ENCODE measurements around the gene TNRC6C. TPM values are rescaled to one million over a fixed set of nuclear protein-coding genes. Genes with fewer than 3 reads are reported as not detected.

TNRC6C gene
- total and polyA plus RNA-seq, 2 of the 13 experiments (the other 11 are each of a cell fraction or from before 2014, with no cell fraction given) = 0.66 to 4.9 TPM

GRCh38 chr17:77935121-77935571, 23.4 kb upstream of the TNRC6C start:
- no TSS peak for BruUV-seq (replicated peaks)
- CTCF ChIA-PET (ENCODE audit: low intra/inter-chr PET ratio, low total read pairs) = no interaction called here
- TF ChIP-seq ZNF644 (CRISPR knock-in tag; IDR thresholded peaks at IDR 0.05; ENCODE audit: low read depth) (no peak), KMT2B (CRISPR knock-in tag; IDR thresholded peaks at IDR 0.05) (no peak), PHF21A (CRISPR knock-in tag; IDR thresholded peaks at IDR 0.05) (0 out of 2 replicates have a peak, but pooled peaks have one; percentile 54), ATF6 (CRISPR knock-in tag; conservative IDR thresholded peaks at IDR 0.05) (no peak), SOX5 (CRISPR knock-in tag; IDR thresholded peaks at IDR 0.05; ENCODE audit: borderline replicate concordance) (no peak), FLYWCH1 (CRISPR knock-in tag; IDR thresholded peaks at IDR 0.05) (no peak), ZBTB2 (CRISPR knock-in tag; IDR thresholded peaks at IDR 0.05; ENCODE audit: low read depth) (no peak), MLX (CRISPR knock-in tag; IDR thresholded peaks at IDR 0.05) (no peak), ZBTB7B (CRISPR knock-in tag; IDR thresholded peaks at IDR 0.05) (no peak), THAP11 (CRISPR knock-in tag; IDR thresholded peaks at IDR 0.05) (0 out of 2 replicates have a peak, but pooled peaks have one; percentile 23), WIZ (CRISPR knock-in tag; IDR thresholded peaks at IDR 0.05) (no peak), MLXIP (CRISPR knock-in tag; IDR thresholded peaks at IDR 0.05; ENCODE audit: borderline replicate concordance) (no peak), HMG20A (CRISPR knock-in tag; IDR thresholded peaks at IDR 0.05; ENCODE audit: borderline replicate concordance) (no peak), UBTF (CRISPR knock-in tag; IDR thresholded peaks at IDR 0.05) (no peak), HOXA5 (CRISPR knock-in tag; IDR thresholded peaks at IDR 0.05) (peak; percentile 39; the same call in 1 of the 2 replicates), KLF13 (CRISPR knock-in tag; IDR thresholded peaks at IDR 0.05) (no peak), ZNF335 (CRISPR knock-in tag; IDR thresholded peaks at IDR 0.05) (no peak)

More at GRCh38 chr17:77935121-77935571, 23.4 kb upstream of the TNRC6C start:
- Histone ChIP-seq H3K4me3 (replicated peaks in 1 of 3; ENCODE audit: insufficient read depth in 1 of 3, low read depth in 2 of 3, low read length in 3 of 3) (peak overlapping the region; percentile 21 to 48 (median 34); a peak in 5 of 6 replicates), H3K79me2 (ENCODE audit: insufficient read depth, low read length) (no peaks in the 10 kb centered on the region), H3K27me3 (ENCODE audit: control insufficient read depth in 1 of 2, insufficient read depth in 2 of 2, low read length in 2 of 2) (peaks cover 4 to 42% of the 10 kb centered on the region in 2 experiments; a peak in 3 of 5 replicates), H3K9ac (ENCODE audit: insufficient read depth, low read depth, low read length) (peak overlapping the region; percentile 0; the same call in 1 of the 2 replicates), H2AFZ (ENCODE audit: low read length) (no peak overlapping the region), H3K36me3 (replicated peaks in 1 of 2; ENCODE audit: control insufficient read depth in 1 of 2, insufficient read depth in 2 of 2, low read length in 2 of 2) (no peaks in the 10 kb centered on the region), H3K9me3 (ENCODE audit: low read length) (no peaks in the 10 kb centered on the region), H3K4me2 (ENCODE audit: low read depth, low read length) (peak overlapping the region; percentile 74), H3K27ac (ENCODE audit: extremely low read length, insufficient read depth, low read length) (no peak overlapping the region), H4K20me1 (ENCODE audit: insufficient read depth, low read length) (no peaks in the 10 kb centered on the region), H3K4me1 (ENCODE audit: insufficient read depth, low read length) (peaks cover 15% of the 10 kb centered on the region)
- intact Hi-C loops (cut with micrococcal nuclease; ENCODE audit: unreplicated experiment) = no loop called here
- FAIRE-seq = peak; percentile 74
- peak; percentile 56 for DNase-seq (ENCODE audit: low spot score)
- peak; percentile 88 for ATAC-seq
- WGBS (ENCODE audit: low lambda C conversion rate) = under 1% methylated on average over 11 of the region's 11 CpGs
- POLR2A ChIA-PET = interaction anchor here (1.5 kb wide), 1 partner anchor 23 kb away, joined by 7 read pairs; the partner anchor contains the start of gene TNRC6C
- in situ Hi-C loops (cut with HindIII; ENCODE audit: extremely low pct_ligation_motif_present, low pct_unique_long_range_greater_than_20kb) = no loop called here
